Loucy (cell line): ENCODE results near the gene RRP8.
A peak's percentile ranks its signal among the peaks of the same experiment; 100 is the strongest.

Experiments
- H2AFZ ChIP-seq: fragments of 200-600 bp; sonication (generic); 2 replicates; pipeline ENCODE4 v1.6.0; 2016; ENCODE audit warnings: antibody characterized with exemption, mild to moderate bottlenecking, low read length, moderate library complexity
- H3F3A ChIP-seq: fragments of 200-600 bp; 2 replicates; pipeline ENCODE4 v1.6.0; 2016; ENCODE audit warnings: antibody characterized with exemption, low read depth, mild to moderate bottlenecking
- H3K27me3 ChIP-seq: fragments of 200-600 bp; sonication (generic); 2 replicates; pipeline ENCODE4 v1.6.1; 2014; ENCODE audit warnings: low read length, mild to moderate bottlenecking; ENCODE audit not compliant: insufficient read depth, poor library complexity, severe bottlenecking
- H3K36me3 ChIP-seq: fragments of 200-600 bp; sonication (generic); 2 replicates; pipeline ENCODE4 v1.6.1; 2016; ENCODE audit warnings: low read length; ENCODE audit not compliant: insufficient read depth
- H3K4me1 ChIP-seq: fragments of 200-600 bp; sonication (generic); 2 replicates; pipeline ENCODE4 v1.5.1; 2014; ENCODE audit warnings: low read length, mild to moderate bottlenecking; ENCODE audit not compliant: insufficient read depth, poor library complexity, severe bottlenecking
- H3K4me2 ChIP-seq: fragments of 200-600 bp; sonication (generic); 2 replicates; pipeline ENCODE4 v1.6.0; 2014; ENCODE audit warnings: antibody characterized with exemption, low read length, low read depth, mild to moderate bottlenecking; ENCODE audit not compliant: poor library complexity, severe bottlenecking
- H3K4me3 ChIP-seq: fragments of 200-600 bp; sonication (generic); 2 replicates; pipeline ENCODE4 v1.5.1; 2014; ENCODE audit warnings: low read length, mild to moderate bottlenecking, mixed read lengths; ENCODE audit not compliant: poor library complexity, severe bottlenecking
- H3K79me2 ChIP-seq: fragments of 200-600 bp; sonication (generic); 2 replicates; pipeline ENCODE4 v1.6.1; 2014; ENCODE audit warnings: low read length; ENCODE audit not compliant: insufficient read depth
- H3K9ac ChIP-seq: fragments of 200-600 bp; sonication (generic); 2 replicates; pipeline ENCODE4 v1.6.0; 2014; ENCODE audit warnings: mild to moderate bottlenecking, low read depth, low read length, moderate library complexity; ENCODE audit not compliant: poor library complexity, severe bottlenecking
- H3K9me2 ChIP-seq: fragments of 200-600 bp; sonication (generic); replicated peaks from 2 replicates; pipeline ENCODE4 v1.6.1; 2016; ENCODE audit warnings: low read depth, low read length, mixed read lengths
- H3K9me3 ChIP-seq: fragments of 200-600 bp; sonication (generic); 2 replicates; pipeline ENCODE4 v1.6.1; 2014; ENCODE audit warnings: mild to moderate bottlenecking, antibody characterized with exemption, low read length, low read depth; ENCODE audit not compliant: insufficient read depth
- H4K20me1 ChIP-seq: fragments of 200-600 bp; sonication (generic); 2 replicates; pipeline ENCODE4 v1.6.0; 2014; ENCODE audit warnings: antibody characterized with exemption, low read length, mild to moderate bottlenecking; ENCODE audit not compliant: insufficient read depth, poor library complexity, severe bottlenecking
- EZH2phosphoT487 ChIP-seq: fragments of 200-600 bp; IDR thresholded peaks from 2 replicates; pipeline ENCODE4 v1.6.1; 2018; ENCODE audit warnings: antibody characterized with exemption, mild to moderate bottlenecking, moderate library complexity, borderline replicate concordance
- TF ChIP-seq, protein P1 (sequence below): fragments of 200-600 bp; sonication (generic); conservative IDR thresholded peaks from 2 replicates; pipeline ENCODE4 v1.5.1; 2014; ENCODE audit warnings: mild to moderate bottlenecking, antibody characterized with exemption, low read length

RRP8 gene

DNA sequence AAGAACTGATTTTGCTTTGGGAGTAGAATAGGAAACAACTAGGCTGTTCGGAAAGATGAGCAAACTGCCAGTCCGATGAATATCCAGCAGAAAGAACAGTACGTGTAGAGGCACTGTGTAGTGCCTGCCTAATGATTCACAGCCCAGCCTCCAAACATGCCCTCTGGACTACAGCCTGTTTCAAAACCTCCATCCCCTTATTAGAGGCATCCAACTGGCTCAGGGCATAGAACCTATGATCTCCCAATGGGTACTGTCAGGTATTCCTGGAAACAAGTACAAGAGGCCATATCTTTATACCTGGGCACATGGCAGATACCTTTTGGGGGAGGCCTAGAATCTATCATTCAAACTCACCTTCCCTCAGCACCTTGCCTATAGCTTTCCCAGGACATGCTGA is 4.9 kb downstream of the RRP8 start:
- no peak overlapping the region for H3K9ac ChIP-seq
- no peaks in the 10 kb centered on the region for H3K27me3 ChIP-seq
- no peaks in the 10 kb centered on the region for H3K9me3 ChIP-seq
- H3K4me3 ChIP-seq, result no peak overlapping the region
- H3K36me3 ChIP-seq, result peaks cover 26% of the 10 kb centered on the region; the same call in 1 of the 2 replicates
- H3K4me1 ChIP-seq, result peaks cover 65% of the 10 kb centered on the region
- no peak overlapping the region for H2AFZ ChIP-seq
- peak overlapping the region; percentile 97 for H3K4me2 ChIP-seq
- no peak for TF ChIP-seq EZH2phosphoT487
- TF ChIP-seq, protein P1, sequence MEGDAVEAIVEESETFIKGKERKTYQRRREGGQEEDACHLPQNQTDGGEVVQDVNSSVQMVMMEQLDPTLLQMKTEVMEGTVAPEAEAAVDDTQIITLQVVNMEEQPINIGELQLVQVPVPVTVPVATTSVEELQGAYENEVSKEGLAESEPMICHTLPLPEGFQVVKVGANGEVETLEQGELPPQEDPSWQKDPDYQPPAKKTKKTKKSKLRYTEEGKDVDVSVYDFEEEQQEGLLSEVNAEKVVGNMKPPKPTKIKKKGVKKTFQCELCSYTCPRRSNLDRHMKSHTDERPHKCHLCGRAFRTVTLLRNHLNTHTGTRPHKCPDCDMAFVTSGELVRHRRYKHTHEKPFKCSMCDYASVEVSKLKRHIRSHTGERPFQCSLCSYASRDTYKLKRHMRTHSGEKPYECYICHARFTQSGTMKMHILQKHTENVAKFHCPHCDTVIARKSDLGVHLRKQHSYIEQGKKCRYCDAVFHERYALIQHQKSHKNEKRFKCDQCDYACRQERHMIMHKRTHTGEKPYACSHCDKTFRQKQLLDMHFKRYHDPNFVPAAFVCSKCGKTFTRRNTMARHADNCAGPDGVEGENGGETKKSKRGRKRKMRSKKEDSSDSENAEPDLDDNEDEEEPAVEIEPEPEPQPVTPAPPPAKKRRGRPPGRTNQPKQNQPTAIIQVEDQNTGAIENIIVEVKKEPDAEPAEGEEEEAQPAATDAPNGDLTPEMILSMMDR, result no peak
- H3K9me2 ChIP-seq, result no peaks in the 10 kb centered on the region
- peaks cover 65% of the 10 kb centered on the region for H3K79me2 ChIP-seq
- H4K20me1 ChIP-seq, result peaks cover 35% of the 10 kb centered on the region
- no peaks in the 10 kb centered on the region for H3F3A ChIP-seq

DNA sequence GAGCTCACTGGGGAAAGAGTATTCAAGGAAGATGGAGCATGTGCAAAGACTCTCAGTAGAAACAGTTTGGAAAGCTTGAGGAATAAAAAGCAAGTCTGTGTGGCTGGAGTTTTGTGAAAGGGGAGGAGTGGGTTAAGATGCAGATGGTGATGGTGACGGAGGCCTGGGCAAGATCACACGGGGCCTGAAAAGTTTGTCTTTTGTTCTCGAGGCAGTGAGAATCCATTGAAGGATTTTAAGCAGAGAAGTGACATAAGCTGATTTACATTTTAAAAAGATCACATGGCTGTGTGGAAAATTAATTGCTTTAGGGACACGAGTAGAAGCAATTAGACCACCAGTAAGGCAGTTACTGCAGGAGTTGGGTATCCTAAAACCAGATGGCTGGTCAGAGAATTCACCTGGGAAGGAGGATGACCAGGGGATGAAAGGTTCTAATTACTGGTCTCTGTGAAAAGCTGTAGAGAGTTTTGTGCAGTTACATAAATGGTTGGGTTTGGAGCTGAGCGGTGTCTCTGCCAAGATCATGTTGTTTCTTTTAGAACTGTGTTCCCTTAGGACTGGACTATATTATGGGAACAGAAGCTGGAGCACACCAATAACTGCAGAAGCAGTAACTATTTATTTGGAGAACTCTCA is 7.1 kb downstream of the RRP8 start:
- H3K4me2 ChIP-seq, result peak overlapping the region; percentile 24
- H3K27me3 ChIP-seq, result no peaks in the 10 kb centered on the region
- no peaks in the 10 kb centered on the region for H3K9me2 ChIP-seq
- no peak overlapping the region for H3K9ac ChIP-seq
- no peaks in the 10 kb centered on the region for H3F3A ChIP-seq
- H3K4me1 ChIP-seq, result peaks cover 55% of the 10 kb centered on the region
- H2AFZ ChIP-seq, result no peak overlapping the region
- H3K79me2 ChIP-seq, result peaks cover 48% of the 10 kb centered on the region
- H3K4me3 ChIP-seq, result no peak overlapping the region
- no peak for TF ChIP-seq EZH2phosphoT487
- TF ChIP-seq, protein P1, result no peak
- H3K36me3 ChIP-seq, result peaks cover 32% of the 10 kb centered on the region
- H3K9me3 ChIP-seq, result no peaks in the 10 kb centered on the region
- H4K20me1 ChIP-seq, result peaks cover 14% of the 10 kb centered on the region

DNA sequence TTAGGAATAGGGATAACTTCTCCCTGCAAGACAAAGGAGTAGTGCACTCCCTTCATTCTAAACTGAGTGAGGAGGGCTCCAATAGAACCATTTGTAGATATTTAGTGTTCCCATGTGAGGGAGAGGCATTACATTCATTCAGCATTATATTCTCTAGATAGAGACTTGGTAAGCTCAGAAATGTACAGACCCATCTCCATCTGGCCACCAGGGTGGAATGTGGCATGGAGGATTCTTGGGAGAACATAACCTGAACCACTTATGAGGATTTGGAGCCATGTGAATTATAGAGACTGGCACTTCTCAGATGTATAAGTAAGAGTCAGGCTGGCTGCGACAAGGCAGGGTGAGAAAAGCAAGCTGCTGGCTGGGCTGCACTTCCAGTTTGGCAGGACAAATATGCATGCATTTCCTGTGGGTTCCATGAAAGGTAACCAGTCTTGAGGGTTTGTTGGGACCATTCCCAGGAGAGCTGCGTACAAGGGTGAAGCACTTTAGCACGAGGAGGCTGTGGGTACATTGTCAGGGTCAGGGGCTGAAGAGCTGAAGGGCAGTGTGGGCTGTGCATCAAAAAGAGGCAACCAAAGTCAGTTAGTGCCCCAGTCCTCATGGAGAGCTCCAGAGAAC is 9.2 kb downstream of the RRP8 start:
- H4K20me1 ChIP-seq, result peaks cover 4% of the 10 kb centered on the region
- no peak overlapping the region for H3K9ac ChIP-seq
- no peak overlapping the region for H2AFZ ChIP-seq
- no peaks in the 10 kb centered on the region for H3F3A ChIP-seq
- H3K79me2 ChIP-seq, result peaks cover 27% of the 10 kb centered on the region
- peak overlapping the region; percentile 7 for H3K4me3 ChIP-seq
- H3K4me1 ChIP-seq, result peaks cover 34% of the 10 kb centered on the region
- no peaks in the 10 kb centered on the region for H3K9me2 ChIP-seq
- no peaks in the 10 kb centered on the region for H3K27me3 ChIP-seq
- H3K4me2 ChIP-seq, result peak overlapping the region; percentile 48
- no peak for TF ChIP-seq EZH2phosphoT487
- H3K36me3 ChIP-seq, result peaks cover 17% of the 10 kb centered on the region
- H3K9me3 ChIP-seq, result no peaks in the 10 kb centered on the region
